HL-60 (cell line): ENCODE measurements around the gene WDR27.

Experiments
- CTCF ChIP-seq: IDR thresholded peaks from one replicate; pipeline ENCODE4 v1.5.1; 2011; ENCODE audit warnings: low read length, control low read depth, inconsistent platforms; ENCODE audit not compliant: insufficient read depth
- GABPA ChIP-seq: IDR thresholded peaks from 2 replicates; pipeline ENCODE4 v1.6.1; 2012; ENCODE audit warnings: low read depth
- POLR2AphosphoS5 ChIP-seq: IDR thresholded peaks from 2 replicates; pipeline ENCODE4 v1.6.1; 2012; ENCODE audit warnings: low read depth
- REST ChIP-seq: IDR thresholded peaks from 2 replicates; pipeline ENCODE4 v1.6.1; 2012; ENCODE audit warnings: low read depth; ENCODE audit not compliant: insufficient replicate concordance

GRCh38 chr6:169624785-169625184 lies 77.0 kb downstream of the WDR27 start:
- TF ChIP-seq CTCF = no peak
- no peak for TF ChIP-seq POLR2AphosphoS5
- no peak for TF ChIP-seq GABPA
- no peak for TF ChIP-seq REST
